ENCODE results near the gene CDC42.

CDC42 gene

DNA sequence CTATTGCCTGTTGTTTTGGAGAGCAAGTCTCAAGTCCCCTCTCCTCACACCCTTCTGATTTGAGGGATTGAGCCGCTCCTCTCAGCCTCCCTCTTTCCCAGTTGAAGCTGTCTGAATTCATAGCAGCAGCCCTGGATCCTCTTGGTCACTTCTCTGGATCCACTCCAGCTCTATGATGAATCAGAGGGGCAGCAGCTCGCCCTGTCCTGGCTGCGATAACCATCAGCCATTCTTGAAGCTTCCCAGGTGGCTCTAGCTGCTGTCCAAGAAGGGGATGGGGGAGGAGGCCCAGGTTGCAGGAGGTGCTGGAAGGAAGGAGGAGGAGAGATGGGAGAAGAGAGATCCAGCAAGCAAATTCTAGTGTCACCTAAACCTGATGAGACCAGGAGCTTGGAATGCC, 59.1 kb downstream of the CDC42 start:
- DNase-seq, result no peak

GRCh38 chr1:22112554-22112953, 60.0 kb downstream of the CDC42 start:
- DNase-seq, result no peak

DNA sequence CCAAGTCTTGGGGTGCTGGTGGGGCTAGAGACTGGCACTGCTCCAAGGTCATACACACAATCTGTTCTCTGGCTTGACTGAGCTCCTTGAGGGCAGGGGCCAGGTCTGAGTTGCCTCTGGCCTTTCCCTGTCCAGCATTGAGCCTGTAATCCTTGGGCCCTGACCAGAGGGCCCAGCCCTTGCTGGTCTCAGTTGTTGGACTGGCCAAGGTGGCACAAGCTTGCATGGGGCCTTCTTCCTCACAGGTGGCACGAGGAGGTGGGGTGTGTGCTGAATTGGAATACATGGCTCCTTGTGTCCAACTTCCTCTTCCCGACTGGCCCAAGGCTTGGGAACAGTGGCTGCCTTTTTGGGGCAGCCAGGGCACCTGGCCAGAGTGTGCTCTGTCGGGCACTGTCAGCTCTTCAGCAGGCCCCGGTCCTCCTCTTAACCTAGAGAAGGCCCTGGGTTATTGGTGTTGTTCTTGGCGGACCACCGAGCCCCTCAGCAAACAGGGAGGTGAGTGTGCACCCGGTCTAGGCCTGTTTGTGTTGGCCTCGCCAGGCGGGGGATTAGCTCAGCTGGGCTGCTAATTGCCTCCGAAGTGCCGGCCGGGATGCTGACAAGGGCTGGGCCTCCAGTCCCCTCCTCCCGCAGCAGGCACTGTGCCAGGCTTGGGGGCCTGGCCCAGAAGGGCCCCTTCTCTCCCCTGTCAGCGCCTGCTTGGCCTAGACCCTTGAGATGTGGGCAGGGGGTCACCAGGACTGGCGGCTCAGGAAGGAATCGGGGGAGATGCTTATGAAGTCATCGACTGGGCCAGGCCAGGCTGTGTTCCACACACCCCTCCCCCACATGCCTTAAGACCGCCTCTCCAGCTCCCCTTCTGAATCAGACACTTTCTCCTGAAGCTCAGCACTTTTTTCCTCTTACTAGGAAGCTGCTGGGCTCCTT, 61.8 kb downstream of the CDC42 start:
- DNase-seq, result no peak

DNA sequence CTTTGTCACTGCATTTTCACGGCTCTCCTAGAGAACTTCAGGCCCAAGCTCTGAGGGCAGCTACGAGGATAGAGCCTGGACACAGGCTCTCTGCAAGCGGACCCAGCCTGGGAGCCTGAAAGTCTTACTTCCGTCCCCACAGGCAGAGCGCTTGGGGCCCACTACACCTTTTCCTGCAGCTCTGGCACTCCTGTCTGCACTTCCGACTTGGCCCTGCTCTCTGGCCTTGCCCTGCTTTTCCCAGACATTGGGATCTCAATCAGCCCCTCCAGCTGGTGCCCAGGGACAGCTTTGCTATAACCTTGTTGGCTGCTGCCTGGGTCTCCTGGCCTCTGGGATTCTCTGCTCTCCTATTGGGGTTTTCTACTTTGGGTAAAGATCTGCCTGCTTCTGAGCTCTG, 62.8 kb downstream of the CDC42 start:
- no peak for DNase-seq

- DNase-seq, result no peak
Measured at GRCh38 chr1:22117238-22117637, 64.7 kb downstream of the CDC42 start.

DNA sequence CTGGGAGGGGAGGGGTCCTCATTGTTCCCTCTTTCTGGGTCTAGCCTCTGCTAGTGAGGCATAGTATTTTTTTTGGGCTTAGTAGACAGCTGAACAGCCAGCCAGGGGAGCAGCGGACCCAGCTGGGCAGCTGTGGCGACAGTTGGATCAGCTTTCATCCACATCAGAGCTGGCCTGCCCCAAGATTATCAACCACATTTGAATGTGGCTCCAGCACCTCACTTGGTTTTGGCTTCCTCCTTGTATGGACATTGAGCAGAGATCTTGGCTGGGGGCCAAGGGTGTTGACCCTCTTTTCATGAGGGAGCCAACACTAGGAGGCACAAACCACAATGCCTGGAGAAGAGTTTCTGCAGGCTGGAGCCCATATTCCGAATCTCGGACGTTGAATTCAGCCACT, 65.3 kb downstream of the CDC42 start:
- DNase-seq, result no peak

DNA sequence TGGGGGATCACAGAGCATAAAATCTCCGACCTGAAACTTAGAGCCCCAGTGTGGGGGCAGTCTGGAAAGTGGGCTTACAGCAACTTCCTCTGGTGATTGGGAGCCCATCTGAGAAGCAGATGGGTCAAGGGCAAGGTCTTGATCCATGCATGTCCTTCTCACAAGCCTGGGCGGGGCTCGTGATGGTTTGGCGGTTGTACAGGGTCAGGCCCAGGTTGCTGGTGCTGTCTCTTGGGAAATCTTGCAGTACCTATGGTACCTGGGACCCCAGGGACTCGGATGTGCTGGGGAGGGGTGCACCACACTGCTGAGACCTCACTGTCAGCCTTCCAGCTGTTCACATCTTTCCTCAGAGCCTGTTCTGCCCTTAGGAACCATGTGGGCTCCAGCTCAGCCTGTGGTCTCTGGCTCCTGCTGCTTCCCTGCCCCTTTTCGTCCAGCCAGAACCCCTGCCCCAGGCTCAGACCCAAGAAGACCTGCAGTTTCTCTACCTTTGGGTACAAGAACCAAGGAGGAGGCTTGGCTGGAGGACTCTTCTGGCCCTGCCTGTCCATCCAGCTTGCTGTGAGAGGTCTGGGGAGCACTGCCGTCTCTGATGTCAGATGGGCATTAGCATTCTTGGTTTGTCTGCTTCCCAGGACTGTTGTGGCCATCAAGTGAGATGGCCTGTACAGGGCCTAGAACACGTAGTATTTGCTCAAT, 65.9 kb downstream of the CDC42 start:
- DNase-seq, result no peak

DNA sequence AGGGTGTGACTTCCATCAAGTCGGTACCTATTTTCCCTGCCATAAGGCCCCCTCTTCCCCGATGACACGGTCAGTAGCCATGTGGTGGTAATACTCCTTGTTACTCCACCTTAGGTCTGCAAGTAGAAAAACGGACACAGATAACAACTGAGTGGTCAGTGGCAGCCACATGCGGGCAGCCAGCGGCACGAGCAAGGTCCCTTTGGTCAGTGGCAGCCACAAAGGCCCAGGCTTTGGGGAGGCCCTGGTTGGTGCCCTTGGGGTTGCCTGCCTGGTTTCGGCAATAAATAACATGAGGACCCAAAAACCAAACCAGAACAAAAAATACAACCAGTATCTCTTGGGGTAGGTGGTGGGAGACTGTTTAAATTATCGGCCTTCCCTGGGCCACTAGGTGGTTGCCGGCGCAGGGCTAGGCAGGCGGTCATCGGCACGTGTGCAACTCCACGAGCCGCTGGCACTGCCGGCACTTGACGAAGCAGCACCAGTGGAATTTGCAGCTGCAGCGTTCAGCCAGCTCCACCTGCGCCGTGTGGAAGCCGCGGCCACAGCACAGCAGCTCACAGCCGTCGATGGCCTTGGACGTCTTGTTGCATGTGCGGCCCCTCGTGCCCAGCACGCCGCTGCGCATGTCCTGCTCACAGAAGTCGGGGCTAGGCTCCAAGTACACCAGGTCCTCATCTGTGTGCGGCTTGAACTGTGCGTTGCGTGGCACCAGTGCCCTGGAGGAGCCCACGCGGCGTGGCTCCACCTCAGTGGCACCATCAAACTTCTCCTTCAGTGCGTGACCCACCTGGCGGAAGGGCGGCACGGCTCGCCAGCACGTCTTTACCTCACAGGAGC, 67.3 kb downstream of the CDC42 start:
- DNase-seq, result no peak

- no peak for DNase-seq
Measured at GRCh38 chr1:22120469-22120790, 67.9 kb downstream of the CDC42 start.

- no peak for DNase-seq
Measured at GRCh38 chr1:22121421-22121911, 69.0 kb downstream of the CDC42 start.

GRCh38 chr1:22122273-22123070, 70.0 kb downstream of the CDC42 start:
- DNase-seq, result no peak

GRCh38 chr1:22123071-22123390, 70.5 kb downstream of the CDC42 start:
- no peak for DNase-seq

- no peak for DNase-seq
Measured at GRCh38 chr1:22123901-22124404, 71.4 kb downstream of the CDC42 start.

GRCh38 chr1:22124592-22125229, 72.2 kb downstream of the CDC42 start:
- DNase-seq, result no peak

- DNase-seq, result no peak
Measured at GRCh38 chr1:22126531-22126930, 74.0 kb downstream of the CDC42 start.

GRCh38 chr1:22127248-22127647, 74.7 kb downstream of the CDC42 start:
- DNase-seq, result no peak

DNA sequence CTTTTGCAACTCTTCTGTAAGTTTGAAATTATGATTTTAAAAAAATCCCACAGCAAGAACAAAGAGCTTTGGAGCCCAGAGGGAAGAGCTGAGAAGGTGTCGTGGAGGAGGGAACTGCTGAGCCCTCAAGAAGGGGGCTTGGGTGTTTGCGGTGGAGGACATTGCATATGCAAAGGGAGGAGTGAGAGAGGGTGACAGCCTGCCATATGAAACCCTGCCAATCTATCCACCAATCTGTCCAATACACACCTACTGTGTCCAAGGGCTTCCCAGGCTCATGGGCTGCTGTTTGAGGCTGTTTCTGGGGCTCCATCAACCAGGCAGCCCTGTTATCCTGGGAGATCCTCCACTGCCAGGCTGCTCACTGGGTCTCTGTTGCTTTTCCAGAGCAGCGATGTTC, 75.2 kb downstream of the CDC42 start:
- DNase-seq, result no peak

DNA sequence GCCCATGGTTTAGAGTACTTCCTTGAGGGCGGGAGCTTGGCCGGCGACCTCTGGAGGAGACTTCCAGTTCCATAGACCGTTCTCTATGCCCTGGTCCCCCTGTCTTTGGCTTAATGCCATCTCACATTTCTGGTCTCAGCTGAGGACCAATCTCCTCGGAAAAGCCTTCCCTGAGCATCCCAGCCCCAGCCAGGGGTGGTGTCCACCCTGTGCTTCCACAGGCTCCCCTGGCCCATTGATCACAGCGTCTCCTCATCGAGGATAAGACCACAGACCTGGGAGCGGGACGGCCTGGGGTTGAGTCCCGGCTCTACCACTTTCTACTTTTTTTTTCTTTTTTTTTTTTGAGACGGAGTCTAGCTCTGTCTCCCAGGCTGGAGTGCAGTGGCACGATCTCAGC, 75.9 kb downstream of the CDC42 start:
- DNase-seq, result no peak

GRCh38 chr1:22129501-22130117, 77.1 kb downstream of the CDC42 start:
- DNase-seq, result no peak

DNA sequence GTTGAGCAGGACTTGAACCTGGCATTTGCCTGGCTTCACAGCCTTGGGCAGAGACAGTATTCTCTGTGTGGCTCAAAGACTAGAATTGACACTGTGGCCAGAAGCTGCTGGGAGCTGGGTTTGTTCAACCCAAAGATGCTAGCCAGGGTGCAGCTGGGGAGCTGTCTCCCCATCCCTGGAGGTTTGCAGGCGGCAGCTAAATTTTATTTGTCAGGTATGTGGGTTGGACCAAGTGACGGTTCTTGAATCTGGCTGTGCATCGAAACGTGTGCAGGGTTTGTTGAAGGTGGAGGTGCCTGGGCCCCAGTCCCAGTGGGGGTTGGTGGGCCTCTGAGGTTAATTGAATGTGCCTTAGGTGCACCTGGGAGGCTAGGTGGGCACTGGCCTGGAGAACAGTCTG, 78.6 kb downstream of the CDC42 start:
- no peak for DNase-seq

DNA sequence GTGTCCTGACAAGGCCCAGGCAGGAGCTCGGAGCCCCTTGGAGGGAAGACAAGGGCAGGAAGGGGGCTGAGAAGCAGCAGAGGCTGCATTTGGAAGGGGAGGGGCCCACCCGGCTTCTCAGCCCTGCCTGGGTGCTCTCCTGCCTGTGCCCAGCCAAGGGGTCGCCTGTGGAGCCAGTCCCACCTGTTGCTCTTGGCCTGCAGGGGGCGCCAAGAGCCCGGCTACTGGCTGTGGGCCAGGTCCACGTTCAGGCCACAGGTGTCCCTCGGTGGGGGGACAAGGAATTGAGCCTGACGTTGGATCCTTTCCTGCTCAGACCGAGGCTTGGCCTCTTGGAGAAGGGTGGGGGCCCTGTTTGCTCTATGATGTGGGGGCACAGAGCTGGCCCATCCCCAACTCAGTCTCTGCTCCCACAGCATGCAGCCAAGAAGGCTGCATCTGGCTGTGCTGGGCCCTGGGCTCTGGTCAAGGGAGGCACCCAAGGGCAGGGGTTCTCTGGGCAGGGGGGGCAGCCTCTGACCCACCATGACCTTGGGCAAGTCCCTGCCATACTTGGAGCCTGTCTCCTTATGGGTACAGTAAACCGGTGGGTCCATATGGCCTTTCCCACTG, 79.5 kb downstream of the CDC42 start:
- peak in 1 of 2 experiments; percentile 42 for DNase-seq

Measured in NCI-H1930 (cell line).